Smooth muscle cell (in vitro differentiated cells): ENCODE measurements around the gene CELF5. TPM values are rescaled to one million over a fixed set of nuclear protein-coding genes. Genes with fewer than 3 reads are reported as not detected.

Experiments
- DNase-seq: peaks from one replicate; lab custom pipeline; 2025; ENCODE audit not compliant: unreplicated experiment; lab: John Stamatoyannopoulos, UW
- H2AFZ ChIP-seq: fragments of 200-600 bp; sonication (generic); 2 replicates; pipeline ENCODE4 v1.6.0; 2016; ENCODE audit warnings: antibody characterized with exemption, low read depth, mild to moderate bottlenecking
- H3F3A ChIP-seq: fragments of 200-600 bp; sonication (generic); 2 replicates; pipeline ENCODE4 v1.6.0; 2017; ENCODE audit warnings: antibody characterized with exemption, low read depth
- H3K27ac ChIP-seq: fragments of 200-600 bp; sonication (generic); 2 replicates; pipeline ENCODE4 v1.5.1; 2016; ENCODE audit warnings: low read depth, mild to moderate bottlenecking
- H3K27me3 ChIP-seq: fragments of 200-600 bp; sonication (generic); 2 replicates; pipeline ENCODE4 v1.6.1; 2016; ENCODE audit warnings: low read depth, mild to moderate bottlenecking
- H3K36me3 ChIP-seq: fragments of 200-600 bp; sonication (generic); 2 replicates; pipeline ENCODE4 v1.5.1; 2016; ENCODE audit warnings: low read depth
- H3K4me1 ChIP-seq: fragments of 200-600 bp; sonication (generic); 2 replicates; pipeline ENCODE4 v1.5.1; 2016; ENCODE audit warnings: low read depth
- H3K4me2 ChIP-seq: fragments of 200-600 bp; sonication (generic); 2 replicates; pipeline ENCODE4 v1.6.0; 2016; ENCODE audit warnings: mild to moderate bottlenecking
- H3K4me3 ChIP-seq: fragments of 200-600 bp; sonication (generic); 2 replicates; pipeline ENCODE4 v1.5.1; 2016; ENCODE audit warnings: mild to moderate bottlenecking
- H3K79me2 ChIP-seq: fragments of 200-600 bp; sonication (generic); 2 replicates; pipeline ENCODE4 v1.6.0; 2016; ENCODE audit warnings: low read depth, mild to moderate bottlenecking
- H3K9ac ChIP-seq: fragments of 200-600 bp; sonication (generic); 2 replicates; pipeline ENCODE4 v1.6.0; 2016; ENCODE audit warnings: low read depth
- H3K9me3 ChIP-seq: fragments of 200-600 bp; sonication (generic); replicated peaks from 2 replicates; pipeline ENCODE4 v1.5.1; 2016; ENCODE audit warnings: low read depth
- H4K20me1 ChIP-seq: fragments of 200-600 bp; sonication (generic); 2 replicates; pipeline ENCODE4 v1.6.0; 2016; ENCODE audit warnings: low read depth
- CTCF ChIP-seq: fragments of 200-600 bp; sonication (generic); IDR thresholded peaks from 2 replicates; pipeline ENCODE4 v1.5.1; 2017; ENCODE audit warnings: borderline replicate concordance, mild to moderate bottlenecking, antibody characterized with exemption; ENCODE audit not compliant: insufficient read depth, poor library complexity, severe bottlenecking
- WGBS: methylation state at CpG from one replicate; pipeline ENCODE4 v1.1.7; 2016; ENCODE audit warnings: low lambda C conversion rate; 5-methylcytosine and 5-hydroxymethylcytosine counted together
- polyA plus RNA-seq: library from polyadenylated mRNA; unstranded; fragments of >200 nt; fragmentation: Nextera tagmentation; extraction: Ambion mirVana; gene quantifications from 2 replicates; pipeline ENCODE4 v1.2.1, GENCODE V29; 2016
- total RNA-seq: library from RNA; depleted of rRNA; stranded (reverse); fragments of >200 nt; gene quantifications from 2 replicates; pipeline ENCODE4 v1.2.3, GENCODE V29; 2014

CELF5 gene
- total and polyA plus RNA-seq, 2 experiments from 2014 or later: 0.18 TPM; not detected in 1

- Histone ChIP-seq H3K4me3 (no peak overlapping the region), H3K27me3 (no peaks in the 10 kb centered on the region), H3K9ac (no peak overlapping the region), H3K9me3 (no peaks in the 10 kb centered on the region), H4K20me1 (no peaks in the 10 kb centered on the region), H3K36me3 (no peaks in the 10 kb centered on the region), H2AFZ (no peak overlapping the region), H3K4me1 (no peaks in the 10 kb centered on the region), H3F3A (no peaks in the 10 kb centered on the region), H3K4me2 (no peak overlapping the region), H3K79me2 (no peaks in the 10 kb centered on the region), H3K27ac (no peak overlapping the region)
- no peak for DNase-seq
- peak; percentile 28 for TF ChIP-seq CTCF
- WGBS: 86% methylated on average over 7 of the region's 7 CpGs
Measured at GRCh38 chr19:3250675-3251074, 26.2 kb downstream of the CELF5 start.

DNA sequence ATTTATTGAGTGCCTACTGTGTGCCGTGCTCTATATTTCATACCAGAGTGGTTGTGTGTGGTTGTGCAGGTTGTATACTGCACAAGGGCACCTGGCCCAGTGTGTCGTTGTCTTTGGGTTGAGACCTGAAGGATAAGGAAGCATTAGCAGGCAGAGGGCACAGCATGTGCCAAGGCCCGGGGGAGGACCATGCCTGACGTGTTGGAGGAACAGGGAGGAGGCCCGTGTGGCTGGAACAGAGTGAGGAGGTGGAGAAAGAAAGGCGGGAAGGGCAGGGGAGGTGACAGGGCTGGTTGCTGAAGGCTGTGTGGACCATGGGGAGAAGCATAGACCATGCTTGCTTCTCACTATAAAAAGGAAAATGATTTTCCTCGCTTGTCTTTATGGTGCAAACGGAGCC, 26.8 kb downstream of the CELF5 start:
- no peaks in the 10 kb centered on the region for H3K4me1 ChIP-seq
- H3F3A ChIP-seq: no peaks in the 10 kb centered on the region
- H3K27me3 ChIP-seq: no peaks in the 10 kb centered on the region
- H3K36me3 ChIP-seq: no peaks in the 10 kb centered on the region
- no peaks in the 10 kb centered on the region for H3K9me3 ChIP-seq
- H3K9ac ChIP-seq: no peak overlapping the region
- 85% methylated on average over 8 of the region's 8 CpGs for WGBS
- H3K4me2 ChIP-seq: no peak overlapping the region
- no peak overlapping the region for H3K4me3 ChIP-seq
- H2AFZ ChIP-seq: no peak overlapping the region
- H4K20me1 ChIP-seq: no peaks in the 10 kb centered on the region
- H3K79me2 ChIP-seq: no peaks in the 10 kb centered on the region
- no peak for DNase-seq
- H3K27ac ChIP-seq: no peak overlapping the region
- TF ChIP-seq CTCF: no peak

GRCh38 chr19:3252650-3253049, 28.2 kb downstream of the CELF5 start:
- 96% methylated on average over 2 of the region's 2 CpGs for WGBS
- Histone ChIP-seq H2AFZ (no peak overlapping the region), H3K9me3 (no peaks in the 10 kb centered on the region), H3K9ac (no peak overlapping the region), H3K79me2 (no peaks in the 10 kb centered on the region), H3K36me3 (no peaks in the 10 kb centered on the region), H3K4me3 (no peak overlapping the region), H3K27ac (no peak overlapping the region), H3K4me2 (no peak overlapping the region), H3K4me1 (no peaks in the 10 kb centered on the region), H3K27me3 (no peaks in the 10 kb centered on the region), H4K20me1 (no peaks in the 10 kb centered on the region), H3F3A (no peaks in the 10 kb centered on the region)
- no peak for DNase-seq
- TF ChIP-seq CTCF: no peak

DNA sequence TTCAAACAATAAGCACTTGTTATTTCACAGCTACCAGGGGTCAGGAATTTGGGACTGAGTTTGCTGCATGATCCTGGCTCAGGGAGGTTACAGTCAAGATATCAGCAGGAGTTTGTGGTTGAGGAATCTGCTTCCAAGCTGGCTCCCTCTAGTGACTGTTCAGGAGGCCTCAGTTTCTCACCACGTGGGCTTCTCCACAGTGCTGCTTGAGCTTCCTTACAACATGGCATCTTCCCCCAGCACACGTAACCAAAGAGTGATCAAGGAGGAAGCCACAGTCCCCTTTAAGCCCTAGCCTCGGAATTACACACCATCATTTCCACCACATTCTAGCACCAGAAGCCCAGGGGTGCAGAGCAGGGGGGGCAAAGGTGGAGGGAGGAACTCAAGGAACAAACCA, 28.8 kb downstream of the CELF5 start:
- no peaks in the 10 kb centered on the region for H3K4me1 ChIP-seq
- no peak overlapping the region for H3K27ac ChIP-seq
- no peaks in the 10 kb centered on the region for H3F3A ChIP-seq
- no peak overlapping the region for H3K4me3 ChIP-seq
- 40% methylated on average over 3 of the region's 3 CpGs for WGBS
- no peaks in the 10 kb centered on the region for H3K79me2 ChIP-seq
- H3K9me3 ChIP-seq: no peaks in the 10 kb centered on the region
- H3K9ac ChIP-seq: no peak overlapping the region
- H3K36me3 ChIP-seq: no peaks in the 10 kb centered on the region
- H2AFZ ChIP-seq: no peak overlapping the region
- H3K27me3 ChIP-seq: no peaks in the 10 kb centered on the region
- H4K20me1 ChIP-seq: no peaks in the 10 kb centered on the region
- no peak for TF ChIP-seq CTCF
- DNase-seq: no peak
- H3K4me2 ChIP-seq: no peak overlapping the region
